Neural cell (in vitro differentiated cells): ENCODE results near the gene ARHGEF4. TPM values are rescaled to one million over a fixed set of nuclear protein-coding genes. Genes with fewer than 3 reads are reported as not detected.

Experiments used
- H2AFZ ChIP-seq: fragments of 200-600, 300-800 bp; sonication (generic), shearing (Covaris generic); 2 replicates; pipeline ENCODE4 v1.6.0; 2014; ENCODE audit warnings: low read depth, mild to moderate bottlenecking, antibody characterized with exemption, low read length, moderate library complexity
- H3F3A ChIP-seq: fragments of 200-600 bp; shearing (Covaris generic); 2 replicates; pipeline ENCODE4 v1.6.1; 2016; ENCODE audit warnings: mild to moderate bottlenecking, moderate library complexity, mixed read lengths, antibody characterized with exemption, low read length; ENCODE audit not compliant: insufficient read depth, poor library complexity, severe bottlenecking
- H3K27ac ChIP-seq: fragments of 200-600, 300-800 bp; sonication (generic), shearing (Covaris generic); 2 replicates; pipeline ENCODE4 v1.5.1; 2014; ENCODE audit warnings: mild to moderate bottlenecking, low read length, moderate library complexity
- H3K27me3 ChIP-seq: fragments of 300-800, 200-600 bp; sonication (generic), shearing (Covaris generic); 2 replicates; pipeline ENCODE4 v1.6.0; 2014; ENCODE audit warnings: mild to moderate bottlenecking, low read depth, low read length, moderate library complexity; ENCODE audit not compliant: insufficient read depth
- H3K36me3 ChIP-seq: fragments of 300-800, 200-600 bp; sonication (generic), shearing (Covaris generic); 2 replicates; pipeline ENCODE4 v1.5.1; 2014; ENCODE audit warnings: mild to moderate bottlenecking, antibody characterized with exemption, low read length, moderate library complexity; ENCODE audit not compliant: insufficient read depth
- H3K4me2 ChIP-seq: fragments of 300-800, 200-600 bp; sonication (generic), shearing (Covaris generic); 2 replicates; pipeline ENCODE4 v1.6.0; 2014; ENCODE audit warnings: mild to moderate bottlenecking, low read length
- H3K4me3 ChIP-seq: fragments of 300-800, 200-600 bp; sonication (generic), shearing (Covaris generic); 2 replicates; pipeline ENCODE4 v1.5.1; 2014; ENCODE audit warnings: mild to moderate bottlenecking, low read length, moderate library complexity
- H3K79me2 ChIP-seq: fragments of 200-600 bp; shearing (Covaris generic); replicated peaks from 2 replicates; pipeline ENCODE4 v1.6.0; 2014; ENCODE audit warnings: mild to moderate bottlenecking, low read length, moderate library complexity; ENCODE audit not compliant: insufficient read depth
- H3K9ac ChIP-seq: fragments of 300-800, 200-600 bp; sonication (generic), shearing (Covaris generic); 2 replicates; pipeline ENCODE4 v1.6.1; 2016; ENCODE audit warnings: mild to moderate bottlenecking, low read length, mixed read lengths
- H3K9me2 ChIP-seq: fragments of 200-600 bp; shearing (Covaris generic); 2 replicates; pipeline ENCODE4 v1.6.1; 2016; ENCODE audit warnings: mild to moderate bottlenecking, low read length, mixed read lengths; ENCODE audit not compliant: insufficient read depth
- H3K9me3 ChIP-seq: fragments of 200-600, 300-800 bp; sonication (generic), shearing (Covaris generic); 2 replicates; pipeline ENCODE4 v1.6.1; 2016; ENCODE audit warnings: mild to moderate bottlenecking, mixed run types, low read length, moderate library complexity, mixed read lengths
- H4K20me1 ChIP-seq: fragments of 200-600 bp; shearing (Covaris generic); 2 replicates; pipeline ENCODE4 v1.6.1; 2016; ENCODE audit warnings: mild to moderate bottlenecking, mixed run types; ENCODE audit not compliant: insufficient read depth
- EP300 ChIP-seq: fragments of 450-650 bp; conservative IDR thresholded peaks from 2 replicates; pipeline ENCODE4 v1.6.1; 2014; ENCODE audit warnings: antibody characterized with exemption, mild to moderate bottlenecking, moderate library complexity; ENCODE audit not compliant: poor library complexity, severe bottlenecking
- EZH2 ChIP-seq: fragments of 200-600, 300-800 bp; shearing (Covaris generic), sonication (generic); IDR thresholded peaks from 2 replicates; pipeline ENCODE4 v1.6.1; 2014; ENCODE audit warnings: antibody characterized with exemption, low read length, borderline replicate concordance, mild to moderate bottlenecking; ENCODE audit not compliant: insufficient read depth, poor library complexity, severe bottlenecking
- MXI1 ChIP-seq: fragments of 450-650 bp; conservative IDR thresholded peaks from 2 replicates; pipeline ENCODE4 v1.6.1; 2014; ENCODE audit warnings: antibody characterized with exemption, mild to moderate bottlenecking; ENCODE audit not compliant: poor library complexity, severe bottlenecking
- POLR2AphosphoS5 ChIP-seq: IDR thresholded peaks from 2 replicates; pipeline ENCODE4 v1.6.1; 2012
- RAD21 ChIP-seq: fragments of 450-650 bp; conservative IDR thresholded peaks from 2 replicates; pipeline ENCODE4 v1.6.1; 2014; ENCODE audit warnings: antibody characterized with exemption, mild to moderate bottlenecking, moderate library complexity
- SMC3 ChIP-seq: fragments of 450-650 bp; conservative IDR thresholded peaks from 2 replicates; pipeline ENCODE4 v1.6.1; 2014; ENCODE audit warnings: antibody characterized with exemption, mild to moderate bottlenecking, moderate library complexity; ENCODE audit not compliant: poor library complexity
- TAF1 ChIP-seq: IDR thresholded peaks from 2 replicates; pipeline ENCODE4 v1.6.1; 2012; ENCODE audit warnings: low read depth
- polyA plus RNA-seq: library from polyadenylated mRNA; depleted of rRNA; stranded (reverse); fragments of >200 nt; gene quantifications from 2 replicates; pipeline ENCODE4 v1.2.3, GENCODE V29; 2014
- TF ChIP-seq, protein P1 (sequence below): fragments of 450-650 bp; IDR thresholded peaks from 2 replicates; pipeline ENCODE4 v1.5.1; 2014; ENCODE audit warnings: antibody characterized with exemption, mild to moderate bottlenecking, moderate library complexity; ENCODE audit not compliant: poor library complexity, severe bottlenecking
- TF ChIP-seq, protein P2 (sequence below): IDR thresholded peaks from 2 replicates; pipeline ENCODE4 v1.6.1; 2012; ENCODE audit warnings: borderline replicate concordance

Gene ARHGEF4
- polyA plus RNA-seq, 1 donor from 2014 or later = 45.9 TPM

DNA sequence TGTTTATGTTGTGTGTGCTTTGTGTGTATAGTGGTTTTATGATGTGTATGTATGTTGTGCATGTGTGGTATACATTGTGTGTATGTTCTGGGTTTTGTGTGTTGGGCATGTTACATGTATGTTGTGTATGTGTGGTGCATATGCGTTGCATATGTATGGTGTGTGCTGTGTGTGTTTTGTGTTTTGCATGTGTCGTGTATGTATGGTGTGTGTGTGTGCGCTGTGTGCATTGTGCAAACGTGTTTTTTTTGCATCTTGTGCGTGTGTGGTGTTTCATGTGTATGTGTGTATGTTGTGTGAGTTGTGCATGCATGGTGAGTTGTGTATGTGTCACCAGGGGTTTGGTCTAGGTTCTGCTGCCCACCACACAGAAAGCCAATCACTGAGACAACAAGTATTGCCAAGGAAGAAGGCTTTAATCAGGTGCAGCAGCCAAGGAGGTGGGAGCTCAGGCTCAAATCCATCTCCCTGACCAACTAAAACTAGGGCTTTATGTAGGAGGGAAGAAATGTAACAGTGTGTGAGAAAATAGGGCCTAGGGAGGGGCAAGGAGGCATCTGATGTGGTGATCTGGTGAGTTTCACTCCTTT, 140.8 kb downstream of the ARHGEF4 start (continued):
- TF ChIP-seq, protein P1, sequence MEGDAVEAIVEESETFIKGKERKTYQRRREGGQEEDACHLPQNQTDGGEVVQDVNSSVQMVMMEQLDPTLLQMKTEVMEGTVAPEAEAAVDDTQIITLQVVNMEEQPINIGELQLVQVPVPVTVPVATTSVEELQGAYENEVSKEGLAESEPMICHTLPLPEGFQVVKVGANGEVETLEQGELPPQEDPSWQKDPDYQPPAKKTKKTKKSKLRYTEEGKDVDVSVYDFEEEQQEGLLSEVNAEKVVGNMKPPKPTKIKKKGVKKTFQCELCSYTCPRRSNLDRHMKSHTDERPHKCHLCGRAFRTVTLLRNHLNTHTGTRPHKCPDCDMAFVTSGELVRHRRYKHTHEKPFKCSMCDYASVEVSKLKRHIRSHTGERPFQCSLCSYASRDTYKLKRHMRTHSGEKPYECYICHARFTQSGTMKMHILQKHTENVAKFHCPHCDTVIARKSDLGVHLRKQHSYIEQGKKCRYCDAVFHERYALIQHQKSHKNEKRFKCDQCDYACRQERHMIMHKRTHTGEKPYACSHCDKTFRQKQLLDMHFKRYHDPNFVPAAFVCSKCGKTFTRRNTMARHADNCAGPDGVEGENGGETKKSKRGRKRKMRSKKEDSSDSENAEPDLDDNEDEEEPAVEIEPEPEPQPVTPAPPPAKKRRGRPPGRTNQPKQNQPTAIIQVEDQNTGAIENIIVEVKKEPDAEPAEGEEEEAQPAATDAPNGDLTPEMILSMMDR = no peak

DNA sequence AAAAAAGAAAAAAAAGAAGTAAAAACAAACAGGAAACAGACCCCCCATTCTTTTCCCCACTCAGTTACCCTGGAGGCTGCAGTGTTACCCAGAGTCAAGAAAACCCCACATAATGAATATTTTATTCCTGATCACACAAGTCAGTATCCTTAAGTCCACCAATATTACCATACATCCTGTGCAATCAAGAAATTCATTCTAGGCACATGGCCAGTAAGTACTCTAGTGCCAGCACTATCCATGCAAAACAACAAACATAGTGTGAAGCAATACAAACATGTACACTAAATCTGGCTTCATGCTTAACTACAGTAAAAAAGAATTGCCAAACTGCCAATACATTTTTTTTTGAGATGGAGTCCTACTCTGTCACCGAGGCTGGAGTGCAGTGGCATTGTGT, 145.0 kb downstream of the ARHGEF4 start:
- Histone ChIP-seq H3K4me3 (no peak overlapping the region), H3F3A (no peaks in the 10 kb centered on the region), H3K79me2 (no peaks in the 10 kb centered on the region), H3K36me3 (no peaks in the 10 kb centered on the region), H3K4me2 (no peak overlapping the region), H4K20me1 (no peaks in the 10 kb centered on the region), H3K9me3 (no peaks in the 10 kb centered on the region), H2AFZ (no peak overlapping the region), H3K9ac (no peak overlapping the region), H3K27ac (no peak overlapping the region), H3K9me2 (no peaks in the 10 kb centered on the region), H3K27me3 (no peaks in the 10 kb centered on the region)
- TF ChIP-seq, protein P2, sequence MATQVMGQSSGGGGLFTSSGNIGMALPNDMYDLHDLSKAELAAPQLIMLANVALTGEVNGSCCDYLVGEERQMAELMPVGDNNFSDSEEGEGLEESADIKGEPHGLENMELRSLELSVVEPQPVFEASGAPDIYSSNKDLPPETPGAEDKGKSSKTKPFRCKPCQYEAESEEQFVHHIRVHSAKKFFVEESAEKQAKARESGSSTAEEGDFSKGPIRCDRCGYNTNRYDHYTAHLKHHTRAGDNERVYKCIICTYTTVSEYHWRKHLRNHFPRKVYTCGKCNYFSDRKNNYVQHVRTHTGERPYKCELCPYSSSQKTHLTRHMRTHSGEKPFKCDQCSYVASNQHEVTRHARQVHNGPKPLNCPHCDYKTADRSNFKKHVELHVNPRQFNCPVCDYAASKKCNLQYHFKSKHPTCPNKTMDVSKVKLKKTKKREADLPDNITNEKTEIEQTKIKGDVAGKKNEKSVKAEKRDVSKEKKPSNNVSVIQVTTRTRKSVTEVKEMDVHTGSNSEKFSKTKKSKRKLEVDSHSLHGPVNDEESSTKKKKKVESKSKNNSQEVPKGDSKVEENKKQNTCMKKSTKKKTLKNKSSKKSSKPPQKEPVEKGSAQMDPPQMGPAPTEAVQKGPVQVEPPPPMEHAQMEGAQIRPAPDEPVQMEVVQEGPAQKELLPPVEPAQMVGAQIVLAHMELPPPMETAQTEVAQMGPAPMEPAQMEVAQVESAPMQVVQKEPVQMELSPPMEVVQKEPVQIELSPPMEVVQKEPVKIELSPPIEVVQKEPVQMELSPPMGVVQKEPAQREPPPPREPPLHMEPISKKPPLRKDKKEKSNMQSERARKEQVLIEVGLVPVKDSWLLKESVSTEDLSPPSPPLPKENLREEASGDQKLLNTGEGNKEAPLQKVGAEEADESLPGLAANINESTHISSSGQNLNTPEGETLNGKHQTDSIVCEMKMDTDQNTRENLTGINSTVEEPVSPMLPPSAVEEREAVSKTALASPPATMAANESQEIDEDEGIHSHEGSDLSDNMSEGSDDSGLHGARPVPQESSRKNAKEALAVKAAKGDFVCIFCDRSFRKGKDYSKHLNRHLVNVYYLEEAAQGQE = no peak
- no peak for TF ChIP-seq TAF1
- TF ChIP-seq, protein P1 = no peak
- TF ChIP-seq POLR2AphosphoS5 = no peak
- TF ChIP-seq EP300 = no peak
- no peak for TF ChIP-seq EZH2
- TF ChIP-seq SMC3 = no peak
- no peak for TF ChIP-seq MXI1
- no peak for TF ChIP-seq RAD21
